Measurements from ENCODE around the gene C3orf62.
"Not testable (repeated sequence)": the region's sequence is repeated elsewhere in the genome, so short reads cannot be mapped to it uniquely, and the experiment has no call there.

Gene C3orf62

GRCh38 chr3:49266410-49267095 lies 10.5 kb downstream of the C3orf62 start:
- DNase-seq: no peak

GRCh38 chr3:49265661-49266386 lies 11.2 kb downstream of the C3orf62 start:
- no peak for DNase-seq

- DNase-seq: no peak
These were observed 13.7 kb downstream of the C3orf62 start for GRCh38 chr3:49263159-49263889.

GRCh38 chr3:49260806-49261324 lies 16.2 kb downstream of the C3orf62 start:
- no peak for DNase-seq

- no peak for DNase-seq
These were observed 19.8 kb downstream of the C3orf62 start for GRCh38 chr3:49257187-49257586.

- no peak for DNase-seq
These were observed 21.1 kb downstream of the C3orf62 start for GRCh38 chr3:49255718-49256511.

- no peak for DNase-seq
These were observed 21.9 kb downstream of the C3orf62 start for GRCh38 chr3:49255112-49255511.

- DNase-seq: no peak
These were observed 23.5 kb downstream of the C3orf62 start for GRCh38 chr3:49253512-49253911.

- no peak for DNase-seq
These were observed 28.2 kb downstream of the C3orf62 start for GRCh38 chr3:49248840-49249227.

GRCh38 chr3:49244581-49245205 lies 32.3 kb downstream of the C3orf62 start:
- peak; percentile 28 for DNase-seq

GRCh38 chr3:49240091-49240490 lies 36.9 kb downstream of the C3orf62 start:
- not testable (repeated sequence) for DNase-seq

GRCh38 chr3:49238274-49239127 lies 38.5 kb downstream of the C3orf62 start:
- no peak for DNase-seq

GRCh38 chr3:49237344-49237743 lies 39.7 kb downstream of the C3orf62 start:
- DNase-seq: no peak

GRCh38 chr3:49236226-49236625 lies 40.8 kb downstream of the C3orf62 start:
- DNase-seq: no peak

- DNase-seq: not testable (repeated sequence)
These were observed 48.2 kb downstream of the C3orf62 start for GRCh38 chr3:49228817-49229216.

GRCh38 chr3:49222002-49222401 lies 55.0 kb downstream of the C3orf62 start:
- DNase-seq: no peak

- not testable (repeated sequence) for DNase-seq
These were observed 56.0 kb downstream of the C3orf62 start for GRCh38 chr3:49220985-49221563.

GRCh38 chr3:49219132-49219531 lies 57.9 kb downstream of the C3orf62 start:
- no peak for DNase-seq
